ENCODE measurements around the gene PITX1. TPM values are rescaled to one million over a fixed set of nuclear protein-coding genes. Genes with fewer than 3 reads are reported as not detected.

PITX1 gene
- total and polyA plus RNA-seq, 2 donors (not counting 1 experiment from before 2014, with no cell fraction given) = 1.7 to 3.1 TPM

GRCh38 chr5:135008981-135009735, 24.9 kb downstream of the PITX1 start:
- H3K27me3 ChIP-seq (ENCODE audit: control insufficient read depth, insufficient read depth, low read length) = no peaks in the 10 kb centered on the region
- H4K20me1 ChIP-seq (ENCODE audit: control insufficient read depth, extremely low read depth, insufficient read depth, low read length) = no peaks in the 10 kb centered on the region
- no peaks in the 10 kb centered on the region for H3K79me2 ChIP-seq (ENCODE audit: control insufficient read depth, insufficient read depth, low read length)

GRCh38 chr5:135008556-135008955, 25.5 kb downstream of the PITX1 start:
- H3K36me3 ChIP-seq (ENCODE audit: control insufficient read depth, insufficient read depth, low read length) = no peaks in the 10 kb centered on the region
- H4K20me1 ChIP-seq (ENCODE audit: control insufficient read depth, extremely low read depth, insufficient read depth, low read length) = no peaks in the 10 kb centered on the region
- TF ChIP-seq, protein P1, sequence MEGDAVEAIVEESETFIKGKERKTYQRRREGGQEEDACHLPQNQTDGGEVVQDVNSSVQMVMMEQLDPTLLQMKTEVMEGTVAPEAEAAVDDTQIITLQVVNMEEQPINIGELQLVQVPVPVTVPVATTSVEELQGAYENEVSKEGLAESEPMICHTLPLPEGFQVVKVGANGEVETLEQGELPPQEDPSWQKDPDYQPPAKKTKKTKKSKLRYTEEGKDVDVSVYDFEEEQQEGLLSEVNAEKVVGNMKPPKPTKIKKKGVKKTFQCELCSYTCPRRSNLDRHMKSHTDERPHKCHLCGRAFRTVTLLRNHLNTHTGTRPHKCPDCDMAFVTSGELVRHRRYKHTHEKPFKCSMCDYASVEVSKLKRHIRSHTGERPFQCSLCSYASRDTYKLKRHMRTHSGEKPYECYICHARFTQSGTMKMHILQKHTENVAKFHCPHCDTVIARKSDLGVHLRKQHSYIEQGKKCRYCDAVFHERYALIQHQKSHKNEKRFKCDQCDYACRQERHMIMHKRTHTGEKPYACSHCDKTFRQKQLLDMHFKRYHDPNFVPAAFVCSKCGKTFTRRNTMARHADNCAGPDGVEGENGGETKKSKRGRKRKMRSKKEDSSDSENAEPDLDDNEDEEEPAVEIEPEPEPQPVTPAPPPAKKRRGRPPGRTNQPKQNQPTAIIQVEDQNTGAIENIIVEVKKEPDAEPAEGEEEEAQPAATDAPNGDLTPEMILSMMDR (conservative IDR thresholded peaks at IDR 0.05 in 1 of 2, IDR thresholded peaks at IDR 0.05 in 1 of 2; ENCODE audit: low read depth in 1 of 2, low read length in 2 of 2) = no peak
- no peak overlapping the region for H3K4me2 ChIP-seq (ENCODE audit: extremely low read depth, insufficient read depth, low read length)
- no peak for DNase-seq (ENCODE audit: low read depth in 2 of 2)
- no peaks in the 10 kb centered on the region for H3K9me3 ChIP-seq (ENCODE audit: control insufficient read depth, insufficient read depth, low read depth, low read length)
- no peak overlapping the region for H3K9ac ChIP-seq (ENCODE audit: insufficient read depth, low read length)
- H3K27me3 ChIP-seq (ENCODE audit: control insufficient read depth, insufficient read depth, low read length) = no peaks in the 10 kb centered on the region
- no peak overlapping the region for H2AFZ ChIP-seq (ENCODE audit: low read length)
- no peak overlapping the region for H3K27ac ChIP-seq (ENCODE audit: insufficient read depth, low read length)
- no peaks in the 10 kb centered on the region for H3K79me2 ChIP-seq (ENCODE audit: control insufficient read depth, insufficient read depth, low read length)
- H3K4me1 ChIP-seq (ENCODE audit: control insufficient read depth, extremely low read depth, insufficient read depth, low read length) = no peaks in the 10 kb centered on the region
- no peak overlapping the region for H3K4me3 ChIP-seq (replicated peaks in 1 of 4; ENCODE audit: control extremely low read depth in 1 of 4, insufficient read depth in 1 of 4, low read depth in 3 of 4, low read length in 4 of 4)

More at GRCh38 chr5:135008981-135009735, 24.9 kb downstream of the PITX1 start:
- Histone ChIP-seq H3K9ac (ENCODE audit: insufficient read depth, low read length) (no peak overlapping the region), H3K4me3 (replicated peaks in 1 of 4; ENCODE audit: control extremely low read depth in 1 of 4, insufficient read depth in 1 of 4, low read depth in 3 of 4, low read length in 4 of 4) (no peak overlapping the region), H3K4me1 (ENCODE audit: control insufficient read depth, extremely low read depth, insufficient read depth, low read length) (no peaks in the 10 kb centered on the region), H2AFZ (ENCODE audit: low read length) (no peak overlapping the region), H3K27ac (ENCODE audit: insufficient read depth, low read length) (no peak overlapping the region), H3K36me3 (ENCODE audit: control insufficient read depth, insufficient read depth, low read length) (no peaks in the 10 kb centered on the region), H3K9me3 (ENCODE audit: control insufficient read depth, insufficient read depth, low read depth, low read length) (no peaks in the 10 kb centered on the region), H3K4me2 (ENCODE audit: extremely low read depth, insufficient read depth, low read length) (no peak overlapping the region)
- DNase-seq (ENCODE audit: low read depth in 2 of 2) = no peak
- TF ChIP-seq, protein P1 (conservative IDR thresholded peaks at IDR 0.05 in 1 of 2, IDR thresholded peaks at IDR 0.05 in 1 of 2; ENCODE audit: low read depth in 1 of 2, low read length in 2 of 2) = no peak

- Histone ChIP-seq H2AFZ (ENCODE audit: low read length) (no peak overlapping the region), H3K27me3 (ENCODE audit: control insufficient read depth, insufficient read depth, low read length) (no peaks in the 10 kb centered on the region), H3K4me1 (ENCODE audit: control insufficient read depth, extremely low read depth, insufficient read depth, low read length) (no peaks in the 10 kb centered on the region), H3K9me3 (ENCODE audit: control insufficient read depth, insufficient read depth, low read depth, low read length) (no peaks in the 10 kb centered on the region), H3K27ac (ENCODE audit: insufficient read depth, low read length) (no peak overlapping the region), H4K20me1 (ENCODE audit: control insufficient read depth, extremely low read depth, insufficient read depth, low read length) (no peaks in the 10 kb centered on the region), H3K36me3 (ENCODE audit: control insufficient read depth, insufficient read depth, low read length) (no peaks in the 10 kb centered on the region), H3K4me3 (replicated peaks in 1 of 4; ENCODE audit: control extremely low read depth in 1 of 4, insufficient read depth in 1 of 4, low read depth in 3 of 4, low read length in 4 of 4) (no peak overlapping the region), H3K4me2 (ENCODE audit: extremely low read depth, insufficient read depth, low read length) (no peak overlapping the region), H3K9ac (ENCODE audit: insufficient read depth, low read length) (no peak overlapping the region), H3K79me2 (ENCODE audit: control insufficient read depth, insufficient read depth, low read length) (no peaks in the 10 kb centered on the region)
- TF ChIP-seq, protein P1 (conservative IDR thresholded peaks at IDR 0.05 in 1 of 2, IDR thresholded peaks at IDR 0.05 in 1 of 2; ENCODE audit: low read depth in 1 of 2, low read length in 2 of 2) = no peak
- TF ChIP-seq EZH2 (IDR thresholded peaks at IDR 0.05; ENCODE audit: low read length, missing control alignments) = no peak
- DNase-seq (ENCODE audit: low read depth in 2 of 2) = no peak
Measured at GRCh38 chr5:135007749-135008363, 26.2 kb downstream of the PITX1 start.

Measured in fibroblast of lung (primary cell).